ENCODE results near the gene FAM117A. TPM values are rescaled to one million over a fixed set of nuclear protein-coding genes. Genes with fewer than 3 reads are reported as not detected.
A peak's percentile ranks its signal among the peaks of the same experiment; 100 is the strongest.

FAM117A gene
- total RNA-seq, 4 donors from 2014 or later, result 13.3 to 33.0 (median 24.8) TPM

DNA sequence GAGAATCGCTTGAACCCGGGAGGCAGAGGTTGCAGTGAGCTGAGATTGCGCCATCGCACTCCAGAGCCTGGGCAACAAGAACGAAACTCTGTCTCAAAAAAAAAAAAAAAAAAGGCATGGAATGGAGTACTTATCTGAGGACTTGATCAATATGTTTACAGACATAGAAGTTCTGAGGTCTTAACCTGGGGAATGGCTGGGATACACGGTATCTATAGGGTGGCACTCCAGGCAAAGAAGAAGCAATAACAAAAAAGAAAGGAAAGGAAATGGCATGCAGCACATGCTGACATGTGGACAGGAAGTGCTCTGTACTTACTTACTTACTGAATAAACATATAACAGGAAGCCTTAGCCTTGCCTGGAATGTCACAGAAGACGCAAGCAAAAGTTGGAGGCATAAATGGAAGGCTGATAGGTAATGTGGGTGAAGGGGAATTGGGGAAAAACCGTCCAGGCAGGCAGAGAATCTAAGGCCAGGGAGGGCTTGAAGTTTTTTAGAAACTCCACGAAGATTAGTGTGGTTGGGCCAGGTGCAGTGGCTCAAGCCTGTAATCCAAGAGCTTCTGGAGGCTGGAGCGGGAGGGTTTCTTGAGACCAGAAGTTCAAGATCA, 75.9 kb downstream of the FAM117A start:
- Histone ChIP-seq H3K4me3 (peak overlapping the region in 1 of 4 donors; percentile 11), H3K36me3 (no peaks in the 10 kb centered on the region), H3K9me3 (no peaks in the 10 kb centered on the region), H3K27me3 (no peaks in the 10 kb centered on the region), H3K27ac (replicated peaks in 1 of 4) (peak overlapping the region; percentile 86 to 90 (median 89)), H3K4me1 (peaks cover 32 to 53% (median 41%) of the 10 kb centered on the region in 4 donors)
- no peak for DNase-seq (ENCODE audit: extremely low spot score)
- intact Hi-C loops (cut with DNase I), result no loop called here
- TF ChIP-seq EP300 (IDR thresholded peaks at IDR 0.05), result peak; percentile 20
- no peak for TF ChIP-seq POLR2A (IDR thresholded peaks at IDR 0.05; ENCODE audit: low read depth)
- peak; percentile 64 to 68 for TF ChIP-seq POLR2AphosphoS5 (IDR thresholded peaks at IDR 0.05)
- 73% methylated on average over 10 of the region's 10 CpGs for WGBS

DNA sequence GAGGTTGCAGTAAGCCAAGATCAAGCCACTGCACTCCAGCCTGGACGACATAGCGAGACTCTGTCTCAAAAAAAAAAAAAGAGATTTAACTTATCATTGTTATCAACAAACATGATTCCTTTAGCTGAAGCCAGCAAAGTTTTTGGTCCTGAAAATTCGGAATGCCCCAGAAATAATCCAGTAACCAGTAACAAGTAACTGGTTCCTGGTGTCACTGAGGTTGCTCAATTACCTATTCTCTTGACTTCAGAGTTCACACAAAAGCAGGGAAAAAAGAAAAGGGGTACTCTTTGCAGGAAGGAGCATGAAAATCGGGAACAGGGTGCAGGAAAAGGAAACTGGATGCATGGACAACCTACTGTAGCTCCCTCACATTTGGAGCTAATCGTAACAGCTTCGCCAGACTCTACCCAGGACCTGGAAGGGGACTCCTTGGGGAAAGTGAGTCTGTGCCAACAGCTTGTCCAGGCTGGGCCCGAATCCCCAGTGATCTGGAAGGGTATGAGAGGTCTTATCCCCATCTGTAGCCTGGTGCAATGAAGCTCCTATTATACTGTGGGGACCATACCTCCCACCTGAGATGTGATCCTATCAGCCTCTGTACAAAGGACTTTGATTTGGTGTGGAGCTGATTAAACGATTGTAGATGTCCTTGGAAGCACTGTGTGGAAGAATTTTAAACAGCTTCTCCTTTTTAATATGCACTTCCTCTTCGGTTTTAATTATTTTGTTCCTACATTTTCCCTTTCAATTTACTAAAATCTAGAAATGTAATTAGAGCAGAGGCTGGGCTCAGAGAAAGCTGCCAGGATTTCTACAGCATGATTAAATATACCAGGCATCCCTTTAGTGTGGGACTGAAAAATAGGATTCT, 82.6 kb downstream of the FAM117A start:
- intact Hi-C loops (cut with DNase I), result no loop called here
- Histone ChIP-seq H3K27me3 (no peaks in the 10 kb centered on the region), H3K4me3 (no peak overlapping the region), H3K9me3 (no peaks in the 10 kb centered on the region), H3K36me3 (no peaks in the 10 kb centered on the region), H3K4me1 (peaks cover 8 to 15% (median 13%) of the 10 kb centered on the region in 4 donors), H3K27ac (replicated peaks in 1 of 4) (peak overlapping the region in 1 of 4 donors; percentile 20)
- WGBS, result 73% methylated on average over 8 of the region's 9 CpGs
- TF ChIP-seq CTCF (IDR thresholded peaks at IDR 0.05) (no peak), POLR2AphosphoS5 (IDR thresholded peaks at IDR 0.05) (no peak), EP300 (IDR thresholded peaks at IDR 0.05) (no peak), POLR2A (IDR thresholded peaks at IDR 0.05; ENCODE audit: low read depth) (no peak)
- DNase-seq (ENCODE audit: extremely low spot score), result peak; percentile 77

- no peaks in the 10 kb centered on the region for H3K9me3 ChIP-seq
- H3K4me3 ChIP-seq, result no peak overlapping the region
- H3K27ac ChIP-seq (replicated peaks in 1 of 4), result peak overlapping the region in 1 of 4 donors; percentile 27
- TF ChIP-seq POLR2A (IDR thresholded peaks at IDR 0.05; ENCODE audit: low read depth) (no peak), CTCF (IDR thresholded peaks at IDR 0.05) (no peak), EP300 (IDR thresholded peaks at IDR 0.05) (no peak), POLR2AphosphoS5 (IDR thresholded peaks at IDR 0.05) (no peak)
- H3K36me3 ChIP-seq, result no peaks in the 10 kb centered on the region
- H3K27me3 ChIP-seq, result no peaks in the 10 kb centered on the region
- DNase-seq (ENCODE audit: extremely low spot score), result peak; percentile 34
- 77% methylated on average over 6 of the region's 6 CpGs for WGBS
- H3K4me1 ChIP-seq, result peaks cover 17 to 26% (median 23%) of the 10 kb centered on the region in 4 donors
- intact Hi-C loops (cut with DNase I), result no loop called here
Measured at GRCh38 chr17:49680314-49680713, 83.6 kb downstream of the FAM117A start.

DNA sequence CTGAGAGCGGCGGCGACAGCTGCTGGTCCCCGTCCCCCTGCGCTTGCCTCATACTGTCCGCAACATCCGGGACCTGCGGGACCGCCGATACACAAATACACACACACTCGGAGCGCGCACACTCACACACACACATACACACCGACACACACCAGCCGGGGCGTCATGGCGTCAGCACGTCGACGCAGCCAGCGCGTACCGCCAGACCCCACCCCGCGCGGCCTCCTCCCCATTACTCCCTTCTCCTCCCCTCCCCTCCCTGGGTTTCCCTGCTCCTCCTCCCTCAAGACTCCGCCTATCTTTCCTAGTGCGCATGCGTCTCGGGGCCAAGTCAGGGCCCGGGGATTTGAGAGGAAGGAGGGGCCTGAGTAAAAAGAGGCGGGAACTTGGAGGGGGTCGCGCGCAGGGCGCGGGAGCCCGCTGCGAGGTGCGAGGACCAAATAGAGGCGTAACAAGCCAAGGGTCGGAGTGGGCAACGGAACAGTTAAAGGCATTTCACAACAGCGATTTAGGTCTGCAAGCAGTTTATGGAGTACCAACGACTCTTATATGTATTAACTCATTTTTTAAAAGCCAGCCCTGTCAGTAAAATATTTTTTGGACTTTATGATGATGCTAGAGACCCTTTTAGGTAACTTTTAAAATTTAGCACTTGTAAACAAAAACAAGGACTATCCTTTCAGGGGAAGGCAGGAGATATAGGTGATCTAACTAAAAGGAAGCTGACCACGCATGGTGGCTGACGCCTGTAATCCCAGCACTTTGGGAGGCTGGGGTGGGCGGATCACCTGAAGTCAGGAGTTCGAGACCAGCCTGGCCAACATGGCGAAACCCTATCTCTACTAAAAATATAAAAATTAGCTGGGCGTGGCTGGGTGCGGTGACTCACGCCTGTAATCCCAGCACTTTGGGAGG, 85.7 kb downstream of the FAM117A start, which contains the start of gene SPOP:
Gene SPOP, minus strand, starts transcription at position 165 of the 915 bp plus-strand sequence. CDS start 55,287 bp downstream, outside the sequence.
- 19% methylated on average over 44 of the region's 53 CpGs for WGBS
- intact Hi-C loops (cut with DNase I), result no loop called here
- TF ChIP-seq POLR2AphosphoS5 (IDR thresholded peaks at IDR 0.05) (peak; percentile 82 to 92), EP300 (IDR thresholded peaks at IDR 0.05) (no peak), POLR2A (IDR thresholded peaks at IDR 0.05; ENCODE audit: low read depth) (peak; percentile 6), CTCF (IDR thresholded peaks at IDR 0.05) (no peak)

More for the DNA sequence above, 85.7 kb downstream of the FAM117A start, which contains the start of gene SPOP:
- Histone ChIP-seq H3K36me3 (peaks cover 0 to 4% (median under 1%) of the 10 kb centered on the region in 4 donors), H3K27ac (replicated peaks in 1 of 4) (peak within 1 kb of the TSS; percentile 94 to 99 (median 98)), H3K27me3 (no peaks in the 10 kb centered on the region), H3K9me3 (no peaks in the 10 kb centered on the region), H3K4me3 (peak within 1 kb of the TSS; percentile 74 to 88 (median 78)), H3K4me1 (peaks cover 36 to 47% (median 44%) of the 10 kb centered on the region in 4 donors)
- peak; percentile 100 for DNase-seq (ENCODE audit: extremely low spot score)

Measured in esophagus muscularis mucosa (tissue), 4 donors.